GM12891 (cell line): ENCODE measurements around the gene NFIX.

Experiments used
- POLR2A ChIP-seq: IDR thresholded peaks from 2 replicates; pipeline ENCODE4 v1.6.1; 2011; ENCODE audit warnings: low read depth, low read length, control low read depth
- POLR2AphosphoS5 ChIP-seq: IDR thresholded peaks from 2 replicates; pipeline ENCODE4 v1.6.1; 2011; ENCODE audit warnings: low read depth, low read length, control low read depth
- TAF1 ChIP-seq: IDR thresholded peaks from 2 replicates; pipeline ENCODE4 v1.6.1; 2011; ENCODE audit warnings: low read depth, low read length, control low read depth

DNA sequence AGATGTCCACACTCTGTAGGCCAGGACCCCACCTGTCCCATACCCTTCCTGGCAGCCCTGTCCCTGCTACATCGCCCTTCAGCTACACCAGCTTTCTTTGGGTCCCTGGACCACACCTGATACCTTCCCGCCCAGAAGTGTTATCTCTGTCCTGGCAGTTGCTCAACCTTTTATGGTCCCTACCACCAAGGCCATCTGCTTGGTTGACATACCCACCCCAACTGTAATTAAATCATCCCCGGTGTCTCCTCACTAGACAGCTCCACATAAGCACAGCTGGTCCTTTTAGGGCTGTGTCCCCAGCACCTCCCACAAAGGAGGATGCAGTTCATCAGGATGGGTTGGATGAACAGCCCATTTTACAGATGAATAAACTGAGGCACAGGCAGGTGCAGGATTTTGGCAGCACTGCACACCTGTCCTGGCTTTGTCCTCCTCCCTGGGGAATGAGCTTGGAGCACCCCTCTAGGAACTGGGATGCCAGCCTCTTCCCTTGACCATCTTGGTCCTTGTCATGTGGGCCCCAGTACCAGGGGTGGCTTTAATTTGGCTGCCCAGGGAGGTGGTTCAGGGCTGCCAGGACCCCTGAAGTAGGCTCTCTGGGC, 135.7 kb downstream of the NFIX start:
- TF ChIP-seq POLR2A (no peak), TAF1 (no peak), POLR2AphosphoS5 (no peak)
